GM10847 (cell line): Measurements from ENCODE around the gene AGAP3.

Experiments used
- POLR2A ChIP-seq: IDR thresholded peaks from 2 replicates; pipeline ENCODE4 v1.6.1; 2011; ENCODE audit not compliant: insufficient read length; ENCODE audit errors: extremely low read depth

Gene AGAP3

DNA sequence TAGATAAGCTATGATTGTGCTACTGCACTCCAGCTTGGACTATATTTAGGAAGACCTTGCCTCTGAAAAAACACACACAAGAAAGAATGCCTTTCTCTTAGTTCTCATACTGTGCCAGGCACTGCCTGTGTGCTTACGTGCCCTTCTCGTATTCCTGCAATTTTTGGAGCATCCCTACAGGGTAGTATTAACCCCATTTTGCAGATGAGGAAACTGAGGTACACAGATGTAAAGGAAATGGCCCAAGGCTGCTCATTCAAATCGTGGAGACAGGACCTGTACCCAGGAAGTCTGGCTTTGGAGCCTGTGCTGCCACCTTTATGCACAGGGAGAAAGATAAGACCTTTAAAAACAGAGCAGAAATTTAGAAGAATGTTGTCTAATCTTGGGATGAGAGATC is 16.7 kb downstream of the AGAP3 start:
- no peak for TF ChIP-seq POLR2A

DNA sequence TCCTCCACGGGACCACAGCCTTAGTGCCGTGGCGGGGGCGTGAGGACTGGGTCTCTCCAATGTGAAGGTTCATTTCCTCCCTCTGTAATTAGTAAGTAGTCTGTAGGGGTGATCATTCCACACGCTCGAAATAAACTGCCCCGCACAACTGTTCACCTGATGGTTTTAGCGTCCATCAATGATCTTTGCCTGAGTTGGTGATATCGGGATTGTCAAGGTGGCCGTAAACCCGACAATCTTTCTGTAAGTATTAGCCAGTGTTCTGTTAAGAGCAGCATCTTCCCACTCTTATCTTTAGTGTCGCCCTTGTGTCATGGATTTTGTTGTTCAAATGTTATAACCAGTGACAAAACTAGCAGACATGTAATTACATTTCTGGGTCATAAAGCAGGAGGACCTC is 17.7 kb downstream of the AGAP3 start:
- no peak for TF ChIP-seq POLR2A

DNA sequence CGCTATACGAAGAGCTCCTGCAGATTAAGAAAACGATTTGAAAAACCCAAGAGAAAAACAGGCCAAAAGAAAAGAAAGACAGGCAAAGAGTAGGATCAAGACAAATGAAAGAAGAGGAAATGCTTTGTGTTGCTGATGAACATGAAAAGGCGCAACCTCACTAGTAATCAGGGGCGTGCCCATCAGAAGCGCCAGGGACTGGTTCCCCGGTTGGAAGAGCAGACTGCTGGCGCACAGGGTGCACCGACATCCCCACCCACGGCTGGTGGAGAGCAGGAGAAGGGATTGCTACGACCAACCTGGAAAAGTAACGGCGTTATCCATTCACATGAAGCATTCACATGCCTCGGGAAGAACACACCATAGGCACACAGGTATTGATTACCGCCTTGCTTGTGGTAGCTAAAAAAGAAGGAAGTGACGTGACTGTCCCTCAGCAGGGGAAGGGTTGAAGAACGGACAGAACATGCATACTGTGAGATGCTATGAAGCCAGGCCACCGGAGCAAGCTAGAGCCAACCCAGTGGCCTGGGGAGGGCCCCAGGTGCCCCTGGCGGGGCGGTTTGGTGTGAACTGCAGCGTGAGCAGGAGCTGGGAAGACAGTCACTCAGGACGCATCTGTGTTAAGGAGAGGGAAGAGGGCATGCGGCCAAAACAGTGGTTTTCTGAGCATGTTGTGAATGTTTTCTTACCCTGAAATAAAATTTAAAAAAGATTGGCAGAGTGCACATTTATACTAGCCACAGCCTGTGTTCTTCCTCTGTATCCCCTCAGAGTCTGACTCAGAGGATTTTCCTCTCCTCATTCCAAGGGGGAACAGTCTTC is 18.3 kb downstream of the AGAP3 start:
- TF ChIP-seq POLR2A = no peak

DNA sequence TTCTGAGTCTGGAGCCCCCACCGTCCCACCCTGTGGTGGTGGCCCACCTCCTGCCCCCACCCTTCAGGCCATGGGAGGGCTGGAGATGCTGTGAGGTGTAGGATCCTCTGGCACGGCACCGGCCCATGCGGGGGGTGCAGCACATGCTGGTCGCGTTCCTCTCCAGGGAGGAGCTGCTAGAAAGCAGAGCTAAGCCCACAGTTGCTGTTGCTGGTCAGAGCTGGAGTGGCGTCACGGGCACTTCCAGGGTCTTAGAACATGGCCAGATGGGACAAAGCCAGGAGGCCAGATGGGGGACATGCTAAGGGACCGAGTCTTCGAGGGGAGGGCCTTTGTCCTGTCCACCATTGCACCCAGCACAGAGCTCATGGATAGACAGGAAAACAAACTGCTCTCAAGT is 21.6 kb downstream of the AGAP3 start:
- TF ChIP-seq POLR2A = no peak

DNA sequence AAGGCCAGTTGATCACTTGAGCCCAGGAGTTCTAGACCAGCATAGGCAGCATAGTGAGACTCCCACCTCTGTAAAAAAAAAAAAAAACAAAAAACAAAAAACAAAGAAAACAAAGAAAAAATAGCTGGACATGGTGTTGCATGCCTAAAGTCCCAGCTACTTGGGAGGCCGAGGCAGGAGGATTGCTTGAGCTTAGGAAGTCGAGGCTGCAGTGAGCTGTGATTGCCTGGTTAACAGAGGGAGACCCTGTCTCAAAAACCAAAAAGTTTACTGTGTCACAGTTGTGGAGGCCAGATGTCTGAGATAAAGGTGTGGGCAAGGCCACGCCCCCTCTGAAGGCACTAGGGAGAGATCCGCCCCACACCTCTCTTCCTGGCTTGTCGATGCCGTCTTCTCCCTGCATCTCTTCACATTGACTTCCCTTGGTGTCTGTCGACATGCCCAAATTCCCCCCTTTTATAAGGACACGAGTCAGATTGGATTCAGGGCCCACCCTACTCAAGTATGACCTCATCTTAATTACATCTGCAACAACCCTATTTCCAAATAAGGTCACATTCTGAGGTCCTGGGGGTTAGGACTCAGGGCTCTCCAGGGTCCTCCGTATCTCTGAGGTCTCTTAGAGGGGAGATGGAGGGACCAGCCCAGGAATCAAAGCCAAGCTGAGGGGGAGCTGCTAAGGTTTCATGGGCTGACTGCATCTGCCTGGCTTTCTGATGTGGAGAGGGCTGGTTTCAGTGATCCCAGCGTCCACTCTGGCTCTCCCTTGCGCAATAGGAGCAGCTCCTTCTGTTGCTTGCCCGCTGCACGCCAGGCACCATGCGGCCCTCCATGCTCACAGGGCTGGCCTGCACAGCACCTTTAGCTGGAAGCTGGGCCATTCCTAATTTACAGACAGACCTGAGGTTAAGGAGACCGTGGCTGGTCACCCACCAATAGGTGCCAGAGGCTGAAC is 23.1 kb downstream of the AGAP3 start:
- no peak for TF ChIP-seq POLR2A

DNA sequence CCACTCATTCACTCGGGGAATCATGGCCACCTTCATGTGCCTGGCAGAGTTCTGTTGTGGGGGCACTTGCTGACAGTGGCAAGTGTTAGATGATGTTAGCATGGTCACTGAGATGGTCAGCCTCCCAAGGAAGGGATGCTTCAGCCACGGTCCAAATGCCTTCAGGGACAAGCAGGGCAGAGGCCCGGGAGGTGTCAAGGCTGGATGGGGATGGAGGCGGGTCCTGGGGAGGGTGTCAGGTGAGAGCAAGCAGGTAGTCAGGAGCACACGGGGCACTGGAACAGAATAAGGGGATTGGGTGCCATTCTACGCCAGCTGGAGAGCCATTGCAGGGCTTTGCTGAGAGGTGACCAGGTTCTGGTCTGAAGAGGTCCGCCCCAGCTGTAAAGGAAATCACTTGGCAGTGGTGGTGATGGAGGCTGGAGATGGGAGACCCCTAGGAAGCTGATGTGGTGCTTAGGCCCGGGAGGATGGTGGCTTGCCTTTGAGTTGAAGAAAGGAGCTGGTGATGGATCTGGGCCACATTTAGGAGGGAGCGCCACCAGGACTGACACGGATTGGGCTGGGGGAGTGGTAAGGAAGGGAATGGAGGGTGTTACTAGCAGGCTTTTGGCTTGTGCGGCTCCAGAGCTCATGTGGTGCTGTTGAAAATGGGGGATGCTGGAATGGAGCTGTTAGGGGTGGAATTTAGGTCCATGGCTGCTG is 24.1 kb downstream of the AGAP3 start:
- no peak for TF ChIP-seq POLR2A

DNA sequence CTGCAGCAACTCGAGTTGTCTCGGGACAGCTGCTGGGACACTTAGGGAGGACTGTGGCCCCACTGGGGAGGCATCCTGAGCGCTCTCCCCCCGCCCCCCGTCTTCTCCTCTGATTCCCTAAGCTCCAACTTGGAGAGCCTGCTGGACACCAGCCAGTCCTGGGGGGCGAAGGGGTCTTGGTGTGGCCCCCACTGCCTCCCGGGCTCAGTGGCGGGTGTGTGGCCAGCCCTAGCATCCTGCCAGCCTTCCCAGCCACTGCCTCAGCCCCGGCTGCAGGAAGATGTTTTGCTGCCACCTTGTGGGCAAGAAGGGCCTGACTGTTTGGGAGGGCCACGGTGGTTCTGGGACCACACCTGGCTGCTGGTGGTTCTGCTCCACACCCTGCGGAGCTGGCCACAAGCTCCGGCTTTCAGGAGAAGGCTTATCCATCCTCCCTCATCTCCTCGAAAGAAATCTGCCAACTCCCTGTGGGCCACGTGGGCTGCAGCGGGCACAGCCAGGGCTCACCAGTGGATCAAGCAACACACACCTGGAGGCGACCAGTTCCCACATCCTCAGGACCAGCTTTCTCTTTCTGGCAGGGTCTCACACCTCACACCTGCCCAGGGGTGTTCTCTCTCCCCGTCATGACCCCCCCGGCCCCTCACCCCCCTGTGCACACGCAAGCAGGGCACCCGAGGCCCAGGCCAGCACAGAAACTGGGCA is 24.8 kb downstream of the AGAP3 start:
- no peak for TF ChIP-seq POLR2A

DNA sequence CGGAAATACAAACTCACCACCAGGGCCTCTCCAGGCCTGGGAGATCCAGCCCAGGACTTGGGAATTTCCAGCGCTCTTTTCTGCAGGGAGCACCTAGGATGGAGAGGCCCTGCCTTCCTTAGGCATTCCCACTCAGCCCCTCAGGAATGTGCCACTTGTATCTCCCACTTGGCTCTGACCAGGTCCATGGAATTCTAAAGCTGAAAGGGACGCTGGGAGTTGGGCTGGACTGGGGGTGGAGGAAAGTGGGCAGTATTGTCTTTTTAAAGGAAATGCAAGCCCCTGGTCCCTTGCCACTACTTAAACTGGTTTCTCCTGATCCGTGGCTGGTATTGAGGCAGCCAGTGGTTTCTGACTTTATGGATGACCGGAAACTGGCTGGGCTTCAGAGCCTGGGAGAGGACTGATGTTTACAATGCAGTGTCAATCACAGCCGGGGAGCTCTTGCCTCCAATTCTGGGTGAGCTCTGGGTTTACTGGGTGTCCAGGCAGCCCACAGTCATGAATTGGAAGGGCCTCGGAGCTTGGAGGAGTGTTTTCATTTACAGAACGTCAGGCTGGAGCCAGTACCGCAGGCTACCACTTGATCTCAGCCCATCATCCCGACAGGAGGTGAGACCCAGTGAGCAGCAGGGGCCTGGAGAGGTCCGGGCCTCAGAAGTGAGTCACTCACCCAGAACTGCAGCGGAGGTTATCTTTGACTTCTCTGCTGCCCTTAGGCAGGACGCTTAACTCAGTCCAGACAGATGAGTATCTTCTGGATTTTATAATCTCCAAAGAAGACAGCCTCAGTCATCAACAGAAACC is 27.3 kb downstream of the AGAP3 start:
- TF ChIP-seq POLR2A = no peak

DNA sequence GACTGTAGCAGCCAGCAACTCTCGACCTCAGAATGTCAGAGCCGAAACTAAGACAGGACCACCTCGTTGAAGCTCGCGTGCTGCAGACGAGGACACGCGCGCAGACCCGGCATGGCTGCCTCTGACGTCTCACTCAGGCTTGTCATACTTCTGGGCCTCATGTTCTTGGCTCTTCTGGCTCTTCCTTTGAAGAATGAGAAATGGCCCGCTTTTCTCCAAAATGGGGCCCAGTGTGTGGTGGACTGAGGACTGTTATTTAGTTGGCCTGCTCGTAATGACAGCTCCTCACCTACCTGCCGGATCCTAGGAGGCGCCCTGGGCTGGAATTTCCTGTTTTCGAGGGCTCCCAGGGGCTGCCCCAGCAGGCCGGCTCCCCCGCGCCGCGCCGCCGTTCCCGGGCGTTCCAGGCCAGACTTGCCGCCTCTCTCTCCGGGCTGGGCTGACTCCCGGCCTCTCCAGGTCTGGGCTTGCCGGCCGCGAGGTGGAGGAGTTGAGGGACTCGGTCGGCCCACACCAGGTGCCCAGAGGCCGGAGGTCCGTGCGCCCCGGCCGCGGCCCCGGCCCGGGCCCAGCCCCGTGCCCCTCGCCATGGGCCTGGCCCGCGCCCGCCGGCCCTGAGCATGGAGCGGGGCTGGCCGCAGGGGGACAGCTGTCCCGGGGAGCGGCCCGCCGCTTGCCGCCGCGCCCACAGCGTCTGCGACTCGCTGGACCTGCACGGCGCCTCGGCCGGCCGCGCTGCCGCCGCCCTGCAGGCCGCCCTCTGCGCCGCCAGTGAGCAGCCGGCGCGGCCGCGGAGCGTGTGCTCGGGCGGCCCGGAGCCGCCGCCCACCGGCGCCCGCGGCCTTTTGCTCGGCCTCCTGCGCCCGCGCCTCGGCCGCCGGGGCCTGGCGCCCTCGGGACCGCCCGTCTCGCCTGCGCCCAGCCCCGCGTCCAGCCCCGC is 28.1 kb downstream of the AGAP3 start:
- no peak for TF ChIP-seq POLR2A

DNA sequence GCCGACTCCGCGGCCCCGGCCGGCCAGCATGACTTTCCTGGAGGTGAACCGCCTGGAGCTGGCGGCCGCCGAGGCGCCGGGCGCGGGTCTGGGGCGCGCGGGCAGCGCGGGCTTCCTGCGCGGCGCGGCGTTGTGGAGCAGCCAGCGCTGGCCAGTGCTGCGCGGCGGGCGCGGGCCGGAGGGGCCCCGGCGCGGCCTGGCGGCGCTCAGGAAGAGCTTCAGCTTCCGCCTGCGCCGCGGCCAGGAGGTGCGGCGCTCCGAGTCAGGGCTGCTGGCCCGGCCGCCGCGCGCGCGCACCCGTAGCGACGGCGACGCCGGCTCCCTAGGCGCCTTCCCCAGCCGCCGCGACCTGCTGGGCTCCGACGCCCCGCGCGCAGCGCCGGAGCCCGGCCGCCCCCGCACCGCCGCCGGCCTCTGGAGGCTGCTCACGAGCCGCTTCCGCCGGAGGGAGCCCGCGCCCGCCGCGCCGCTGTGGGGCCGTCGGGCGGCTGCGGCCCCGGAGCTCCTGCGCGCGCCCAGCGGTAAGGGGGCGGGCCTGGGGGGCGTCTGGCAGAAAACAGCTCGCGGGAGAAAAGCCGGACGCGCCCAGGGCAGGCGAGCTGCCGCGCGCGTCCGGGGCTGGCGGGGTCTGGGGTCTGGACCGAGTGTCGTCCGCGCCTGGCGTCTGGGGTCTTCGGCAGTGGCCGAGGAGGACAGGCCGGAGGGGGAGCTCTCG is 29.0 kb downstream of the AGAP3 start:
- TF ChIP-seq POLR2A = no peak

DNA sequence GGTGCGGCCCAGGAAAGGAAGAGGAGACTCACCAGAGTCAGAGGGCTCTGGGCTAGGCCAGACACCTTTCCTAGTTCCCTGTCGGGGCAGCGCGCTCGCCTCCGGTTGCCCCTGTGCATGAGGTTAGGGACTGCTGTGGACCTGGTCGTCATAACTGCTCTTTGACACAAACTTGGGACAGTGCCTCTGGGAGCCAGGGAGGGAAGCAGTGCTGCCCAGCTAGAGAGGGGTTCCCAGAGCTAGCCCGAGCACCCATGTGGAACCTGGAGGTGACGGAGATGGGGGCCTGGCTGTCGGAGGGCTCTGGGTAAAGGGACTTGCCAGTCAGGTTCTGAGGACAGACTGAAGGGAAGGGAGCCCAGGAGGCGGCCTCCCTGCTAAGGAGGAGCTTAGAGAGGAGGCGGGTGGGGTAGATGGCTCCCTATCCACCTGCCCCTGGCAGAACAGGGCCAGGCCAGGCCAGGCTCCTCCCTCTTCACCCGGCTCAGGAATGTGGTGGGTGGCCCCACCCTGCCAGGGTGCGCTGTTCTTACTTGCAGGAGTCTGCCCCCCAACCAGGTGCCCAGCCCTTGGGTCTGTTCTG is 29.7 kb downstream of the AGAP3 start:
- TF ChIP-seq POLR2A = no peak
